Duodenal mucosa (tissue), 2 donors: ENCODE data around the gene FAM222A.

ENCODE experiments used
- H3K27ac ChIP-seq: one replicate; pipeline ENCODE4 v1.7.0; 2013; ENCODE audit warnings: low read depth, low read length
- H3K27me3 ChIP-seq, 2 donors: one replicate each; pipeline ENCODE4 v1.7.0; 2013; ENCODE audit warnings: low read length in 2 of 2, control low read depth in 1 of 2; ENCODE audit not compliant: insufficient read depth in 2 of 2, control insufficient read depth in 1 of 2
- H3K36me3 ChIP-seq, 2 donors: one replicate each; pipeline ENCODE4 v1.7.0; 2013; ENCODE audit warnings: low read length in 2 of 2, control low read depth in 1 of 2; ENCODE audit not compliant: insufficient read depth in 2 of 2, control insufficient read depth in 1 of 2
- H3K4me1 ChIP-seq, 2 donors: one replicate each; pipeline ENCODE4 v1.7.0; 2013; ENCODE audit warnings: low read length in 2 of 2, control low read depth in 1 of 2; ENCODE audit not compliant: insufficient read depth in 2 of 2, control insufficient read depth in 1 of 2
- H3K4me3 ChIP-seq, 2 donors: one replicate each; pipeline ENCODE4 v1.7.0; 2013; ENCODE audit warnings: low read length in 2 of 2, low read depth in 1 of 2
- H3K9ac ChIP-seq, 2 donors: one replicate each; pipeline ENCODE4 v1.7.0; 2013; ENCODE audit warnings: low read length in 2 of 2, low read depth in 1 of 2
- H3K9me3 ChIP-seq, 2 donors: one replicate each; pipeline ENCODE4 v1.7.0; 2013; ENCODE audit warnings: low read length in 2 of 2, control low read depth in 1 of 2; ENCODE audit not compliant: control insufficient read depth in 1 of 2

FAM222A gene

GRCh38 chr12:109679501-109680263, 33.9 kb upstream of the FAM222A start:
- Histone ChIP-seq H3K27ac (no peak overlapping the region), H3K27me3 (no peaks in the 10 kb centered on the region), H3K36me3 (no peaks in the 10 kb centered on the region), H3K4me1 (peaks cover 35 to 43% of the 10 kb centered on the region in 2 donors), H3K9ac (no peak overlapping the region), H3K9me3 (no peaks in the 10 kb centered on the region), H3K4me3 (no peak overlapping the region)

GRCh38 chr12:109680264-109681005, 33.2 kb upstream of the FAM222A start:
- no peaks in the 10 kb centered on the region for H3K9me3 ChIP-seq
- no peak overlapping the region for H3K4me3 ChIP-seq
- no peak overlapping the region for H3K9ac ChIP-seq
- no peaks in the 10 kb centered on the region for H3K27me3 ChIP-seq
- no peak overlapping the region for H3K27ac ChIP-seq
- peaks cover 30 to 37% of the 10 kb centered on the region in 2 donors for H3K4me1 ChIP-seq
- H3K36me3 ChIP-seq, result no peaks in the 10 kb centered on the region

- H3K9ac ChIP-seq, result no peak overlapping the region
- no peak overlapping the region for H3K27ac ChIP-seq
- no peaks in the 10 kb centered on the region for H3K36me3 ChIP-seq
- no peaks in the 10 kb centered on the region for H3K27me3 ChIP-seq
- H3K4me3 ChIP-seq, result no peak overlapping the region
- no peaks in the 10 kb centered on the region for H3K9me3 ChIP-seq
- H3K4me1 ChIP-seq, result peaks cover 40 to 45% of the 10 kb centered on the region in 2 donors
Observed at GRCh38 chr12:109681986-109682707, 31.5 kb upstream of the FAM222A start.

- no peak overlapping the region for H3K9ac ChIP-seq
- no peaks in the 10 kb centered on the region for H3K27me3 ChIP-seq
- peaks cover 45 to 50% of the 10 kb centered on the region in 2 donors for H3K4me1 ChIP-seq
- no peak overlapping the region for H3K4me3 ChIP-seq
- H3K9me3 ChIP-seq, result no peaks in the 10 kb centered on the region
- no peaks in the 10 kb centered on the region for H3K36me3 ChIP-seq
- H3K27ac ChIP-seq, result no peak overlapping the region
Observed at GRCh38 chr12:109682708-109683060, 30.9 kb upstream of the FAM222A start.

GRCh38 chr12:109683316-109683715, 30.3 kb upstream of the FAM222A start:
- no peak overlapping the region for H3K9ac ChIP-seq

GRCh38 chr12:109685574-109686447, 27.8 kb upstream of the FAM222A start:
- Histone ChIP-seq H3K36me3 (no peaks in the 10 kb centered on the region), H3K27ac (no peak overlapping the region), H3K9ac (peak overlapping the region in 1 of 2 donors; percentile 18)

More at GRCh38 chr12:109683316-109683715, 30.3 kb upstream of the FAM222A start:
- Histone ChIP-seq H3K27me3 (no peaks in the 10 kb centered on the region), H3K4me3 (no peak overlapping the region), H3K36me3 (no peaks in the 10 kb centered on the region), H3K9me3 (no peaks in the 10 kb centered on the region), H3K27ac (no peak overlapping the region), H3K4me1 (peaks cover 45% of the 10 kb centered on the region in 2 donors)

GRCh38 chr12:109686523-109686922, 27.1 kb upstream of the FAM222A start:
- H3K4me3 ChIP-seq, result no peak overlapping the region
- H3K4me1 ChIP-seq, result peaks cover 19 to 26% of the 10 kb centered on the region in 2 donors
- no peak overlapping the region for H3K9ac ChIP-seq
- no peak overlapping the region for H3K27ac ChIP-seq
- no peaks in the 10 kb centered on the region for H3K36me3 ChIP-seq
- no peaks in the 10 kb centered on the region for H3K27me3 ChIP-seq
- no peaks in the 10 kb centered on the region for H3K9me3 ChIP-seq

More at GRCh38 chr12:109685574-109686447, 27.8 kb upstream of the FAM222A start:
- H3K9me3 ChIP-seq, result no peaks in the 10 kb centered on the region
- H3K4me1 ChIP-seq, result peaks cover 22 to 29% of the 10 kb centered on the region in 2 donors
- no peak overlapping the region for H3K4me3 ChIP-seq
- H3K27me3 ChIP-seq, result no peaks in the 10 kb centered on the region

- H3K4me1 ChIP-seq, result peaks cover 18% of the 10 kb centered on the region in 2 donors
- no peaks in the 10 kb centered on the region for H3K9me3 ChIP-seq
- no peak overlapping the region for H3K4me3 ChIP-seq
- no peaks in the 10 kb centered on the region for H3K27me3 ChIP-seq
- H3K9ac ChIP-seq, result no peak overlapping the region
- H3K36me3 ChIP-seq, result no peaks in the 10 kb centered on the region
- no peak overlapping the region for H3K27ac ChIP-seq
Observed at GRCh38 chr12:109687250-109687649, 26.4 kb upstream of the FAM222A start.

- Histone ChIP-seq H3K4me3 (no peak overlapping the region), H3K36me3 (no peaks in the 10 kb centered on the region), H3K27me3 (no peaks in the 10 kb centered on the region), H3K4me1 (peaks cover 18% of the 10 kb centered on the region in 2 donors), H3K9ac (no peak overlapping the region), H3K9me3 (no peaks in the 10 kb centered on the region), H3K27ac (no peak overlapping the region)
Observed at GRCh38 chr12:109689426-109689825, 24.2 kb upstream of the FAM222A start.
